Endothelial cell of umbilical vein (primary cell): Measurements from ENCODE around the gene PTPN6. TPM values are rescaled to one million over a fixed set of nuclear protein-coding genes. Genes with fewer than 3 reads are reported as not detected.

Experiments
- BruUV-seq: library from RNA; stranded (reverse); fragments of 400-500 nt; replicated peaks from 2 replicates; lab custom pipeline; 2021; lab: Mats Ljungman, UMichigan
- CTCF ChIA-PET: fragments of 300-600, 350-600 bp; sonication (Branson Sonifier 250); formaldehyde crosslinking; loops from one replicate; lab custom pipeline; 2021; ENCODE audit warnings: antibody characterized with exemption, inconsistent platforms; lab: Charles Lee
- POLR2A ChIA-PET: fragments of 300-600, 350-600 bp; sonication (Branson Sonifier 250); formaldehyde crosslinking; loops from one replicate; lab custom pipeline; 2021; ENCODE audit warnings: antibody characterized with exemption, inconsistent platforms; lab: Charles Lee
- DNase-seq: peaks from one replicate; pipeline ENCODE4 v3.0.0-alpha.2; 2011; ENCODE audit warnings: low read depth, low spot score
- FAIRE-seq: peaks from 2 replicates; lab custom pipeline; 2011; peaks lifted over from hg19 to GRCh38; lab: Jason Lieb, UNC
- H2AFZ ChIP-seq: 2 replicates; pipeline ENCODE4 v1.6.0; 2012; ENCODE audit warnings: low read depth, low read length, control low read depth, inconsistent platforms
- H3K27ac ChIP-seq: 2 replicates; pipeline ENCODE4 v1.5.1; 2011; ENCODE audit warnings: low read depth, mild to moderate bottlenecking, control low read depth, low read length, moderate library complexity; ENCODE audit not compliant: insufficient read depth
- H3K27me3 ChIP-seq, 2 experiments: 2 replicates each; pipeline versions ENCODE4 v1.6.0 to v1.6.1; 2011; ENCODE audit warnings: low read length in 2 of 2, mixed read lengths in 1 of 2; ENCODE audit not compliant: control insufficient read depth in 2 of 2, insufficient read depth in 2 of 2
- H3K36me3 ChIP-seq, 2 experiments: 2 replicates in 1 of 2; 3 replicates in 1 of 2; pipeline ENCODE4 v1.5.1; 2011; ENCODE audit warnings: low read length in 2 of 2, mild to moderate bottlenecking in 1 of 2, moderate library complexity in 1 of 2; ENCODE audit not compliant: control insufficient read depth in 2 of 2, insufficient read depth in 2 of 2; ENCODE audit errors: extremely low read depth in 1 of 2
- H3K4me1 ChIP-seq: 3 replicates; pipeline ENCODE4 v1.5.1; 2011; ENCODE audit warnings: mild to moderate bottlenecking, low read length; ENCODE audit not compliant: control insufficient read depth, insufficient read depth; ENCODE audit errors: extremely low read depth
- H3K4me2 ChIP-seq: 2 replicates; pipeline ENCODE4 v1.6.1; 2011; ENCODE audit warnings: low read length, control low read depth, mixed read lengths; ENCODE audit not compliant: insufficient read depth
- H3K4me3 ChIP-seq, 3 experiments: fragments of 200-600 bp in 1 of 3; sonication (generic), shearing (Covaris generic) in 1 of 3; replicated peaks in 1 of 3; 2 replicates each; pipeline ENCODE4 v1.5.1; 2011 to 2016; ENCODE audit warnings: control low read depth in 3 of 3, low read length in 3 of 3, mild to moderate bottlenecking in 2 of 3, inconsistent platforms in 1 of 3, low read depth in 1 of 3, moderate library complexity in 1 of 3; ENCODE audit not compliant: insufficient read depth in 1 of 3
- H3K79me2 ChIP-seq: 2 replicates; pipeline ENCODE4 v1.6.0; 2012; ENCODE audit warnings: low read length, inconsistent platforms; ENCODE audit not compliant: control insufficient read depth, insufficient read depth
- H3K9ac ChIP-seq: replicated peaks from 2 replicates; pipeline ENCODE3; 2011; ENCODE audit warnings: low read length, control low read depth; ENCODE audit not compliant: insufficient read depth; ENCODE audit errors: extremely low read depth
- H3K9me1 ChIP-seq: replicated peaks from 3 replicates; pipeline ENCODE4 v1.6.0; 2011; ENCODE audit warnings: mild to moderate bottlenecking, low read length; ENCODE audit not compliant: control insufficient read depth, insufficient read depth; ENCODE audit errors: extremely low read depth
- H3K9me3 ChIP-seq: replicated peaks from 2 replicates; pipeline ENCODE4 v1.5.1; 2012; ENCODE audit warnings: low read length, inconsistent platforms; ENCODE audit not compliant: control insufficient read depth, insufficient read depth
- H4K20me1 ChIP-seq: replicated peaks from 2 replicates; pipeline ENCODE3; 2011; ENCODE audit warnings: mild to moderate bottlenecking, low read length; ENCODE audit not compliant: control insufficient read depth, insufficient read depth; ENCODE audit errors: extremely low read depth
- EZH2 ChIP-seq: IDR thresholded peaks from 2 replicates; pipeline ENCODE4 v1.6.1; 2012; ENCODE audit warnings: borderline replicate concordance, low read depth, mild to moderate bottlenecking, moderate library complexity, low read length, inconsistent platforms; ENCODE audit not compliant: severe bottlenecking
- FOS ChIP-seq: IDR thresholded peaks from 2 replicates; pipeline ENCODE4 v1.6.1; 2011; ENCODE audit warnings: mild to moderate bottlenecking, low read length, moderate library complexity, borderline replicate concordance; ENCODE audit not compliant: insufficient read depth
- GATA2 ChIP-seq: IDR thresholded peaks from 2 replicates; pipeline ENCODE4 v1.7.0; 2011; ENCODE audit warnings: low read depth, mild to moderate bottlenecking, moderate library complexity, mixed read lengths, low read length; ENCODE audit not compliant: insufficient read length, insufficient read depth
- JUN ChIP-seq: IDR thresholded peaks from 2 replicates; pipeline ENCODE4 v1.6.1; 2011; ENCODE audit warnings: borderline replicate concordance, low read depth; ENCODE audit not compliant: insufficient read length, insufficient read depth
- MYC ChIP-seq: IDR thresholded peaks from one replicate; pipeline ENCODE4 v1.6.1; 2011; ENCODE audit warnings: mild to moderate bottlenecking, low read depth, low read length
- POLR2A ChIP-seq: IDR thresholded peaks from 2 replicates; pipeline ENCODE4 v1.6.1; 2012; ENCODE audit warnings: low read depth, mild to moderate bottlenecking, control low read depth, low read length
- POLR2AphosphoS5 ChIP-seq: IDR thresholded peaks from 2 replicates; pipeline ENCODE4 v1.6.1; 2012; ENCODE audit warnings: low read depth, mild to moderate bottlenecking, control low read depth, low read length, moderate library complexity; ENCODE audit not compliant: insufficient read depth
- dilution Hi-C: fragments of 300-500 bp; cut with MboI; formaldehyde crosslinking; loops from one replicate; pipeline ENCODE4 v1.15.0; 2019; ENCODE audit warnings: low sequenced_read_pairs; ENCODE audit not compliant: extremely low pct_ligation_motif_present
- intact Hi-C: fragments of 100-400 bp; cut with micrococcal nuclease; formaldehyde crosslinking; loops from one replicate; pipeline ENCODE4 v1.10.0; 2022
- polyA plus RNA-seq, 4 experiments: library from polyadenylated mRNA; depleted of rRNA in 3 of 4; stranded (reverse) in 3 of 4; unstranded in 1 of 4; fragments of >200 nt; gene quantifications; 2 replicates each; pipeline versions ENCODE4 v1.2.1 to v1.2.3, GENCODE V29; 2011 to 2012; ENCODE audit warnings: missing spikeins in 1 of 4
- total RNA-seq: library from RNA; stranded (reverse); gene quantifications from 2 replicates; pipeline ENCODE4 v1.2.3, GENCODE V29; 2021
- TF ChIP-seq, protein P1 (sequence below), 2 donors: IDR thresholded peaks; 1 replicate in 1 of 2; 2 replicates in 1 of 2; pipeline ENCODE4 v1.5.1; 2011; ENCODE audit warnings: low read length in 2 of 2, mild to moderate bottlenecking in 2 of 2, moderate library complexity in 2 of 2, control low read depth in 1 of 2, inconsistent platforms in 1 of 2, low read depth in 1 of 2; ENCODE audit not compliant: insufficient read depth in 1 of 2; ENCODE audit errors: extremely low read depth in 1 of 2
- TF ChIP-seq, protein P2 (sequence below): IDR thresholded peaks from 2 replicates; pipeline ENCODE4 v1.6.1; 2011; ENCODE audit not compliant: insufficient read depth, insufficient read length

PTPN6 gene
- total and polyA plus RNA-seq, 2 donors (not counting 3 experiments of a cell fraction or from before 2014, with no cell fraction given), result 0.25 to 1.6 TPM

DNA sequence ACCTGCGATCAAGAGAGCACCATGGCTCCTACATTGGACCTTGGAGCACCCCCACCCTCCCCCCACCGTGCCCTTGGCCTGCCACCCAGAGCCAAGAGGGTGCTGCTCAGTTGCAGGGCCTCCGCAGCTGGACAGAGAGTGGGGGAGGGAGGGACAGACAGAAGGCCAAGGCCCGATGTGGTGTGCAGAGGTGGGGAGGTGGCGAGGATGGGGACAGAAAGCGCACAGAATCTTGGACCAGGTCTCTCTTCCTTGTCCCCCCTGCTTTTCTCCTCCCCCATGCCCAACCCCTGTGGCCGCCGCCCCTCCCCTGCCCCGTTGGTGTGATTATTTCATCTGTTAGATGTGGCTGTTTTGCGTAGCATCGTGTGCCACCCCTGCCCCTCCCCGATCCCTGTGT is 9.4 kb upstream of the PTPN6 start:
- TF ChIP-seq MYC (no peak), EZH2 (no peak), POLR2A (no peak), FOS (no peak), POLR2AphosphoS5 (no peak), JUN (no peak), GATA2 (no peak)
- TF ChIP-seq, protein P1, sequence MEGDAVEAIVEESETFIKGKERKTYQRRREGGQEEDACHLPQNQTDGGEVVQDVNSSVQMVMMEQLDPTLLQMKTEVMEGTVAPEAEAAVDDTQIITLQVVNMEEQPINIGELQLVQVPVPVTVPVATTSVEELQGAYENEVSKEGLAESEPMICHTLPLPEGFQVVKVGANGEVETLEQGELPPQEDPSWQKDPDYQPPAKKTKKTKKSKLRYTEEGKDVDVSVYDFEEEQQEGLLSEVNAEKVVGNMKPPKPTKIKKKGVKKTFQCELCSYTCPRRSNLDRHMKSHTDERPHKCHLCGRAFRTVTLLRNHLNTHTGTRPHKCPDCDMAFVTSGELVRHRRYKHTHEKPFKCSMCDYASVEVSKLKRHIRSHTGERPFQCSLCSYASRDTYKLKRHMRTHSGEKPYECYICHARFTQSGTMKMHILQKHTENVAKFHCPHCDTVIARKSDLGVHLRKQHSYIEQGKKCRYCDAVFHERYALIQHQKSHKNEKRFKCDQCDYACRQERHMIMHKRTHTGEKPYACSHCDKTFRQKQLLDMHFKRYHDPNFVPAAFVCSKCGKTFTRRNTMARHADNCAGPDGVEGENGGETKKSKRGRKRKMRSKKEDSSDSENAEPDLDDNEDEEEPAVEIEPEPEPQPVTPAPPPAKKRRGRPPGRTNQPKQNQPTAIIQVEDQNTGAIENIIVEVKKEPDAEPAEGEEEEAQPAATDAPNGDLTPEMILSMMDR (IDR thresholded peaks at IDR 0.05; ENCODE audit: extremely low read depth in 1 of 2, insufficient read depth in 1 of 2, low read depth in 1 of 2, low read length in 2 of 2), result no peak
- TF ChIP-seq, protein P2, sequence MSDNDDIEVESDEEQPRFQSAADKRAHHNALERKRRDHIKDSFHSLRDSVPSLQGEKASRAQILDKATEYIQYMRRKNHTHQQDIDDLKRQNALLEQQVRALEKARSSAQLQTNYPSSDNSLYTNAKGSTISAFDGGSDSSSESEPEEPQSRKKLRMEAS, result no peak
- no peak overlapping the region for H3K27ac ChIP-seq
- no peaks in the 10 kb centered on the region for H3K9me1 ChIP-seq
- no peaks in the 10 kb centered on the region for H3K27me3 ChIP-seq
- no peaks in the 10 kb centered on the region for H3K79me2 ChIP-seq
- H2AFZ ChIP-seq, result no peak overlapping the region
- no peaks in the 10 kb centered on the region for H3K9me3 ChIP-seq
- intact Hi-C loops, result no loop called here
- CTCF ChIA-PET, result interaction anchor here (1.2 to 3.4 kb wide), 3 partner anchors 16 to 72 kb away, joined by 4 to 38 read pairs (median 5); partner anchors contain the start of gene SPSB2
- no peak overlapping the region for H3K9ac ChIP-seq
- H3K4me3 ChIP-seq, result no peak overlapping the region
- POLR2A ChIA-PET, result interaction anchor here (0.9 kb wide), 1 partner anchor 16 kb away, joined by 3 read pairs; no protein-coding TSS in a partner anchor
- no peaks in the 10 kb centered on the region for H4K20me1 ChIP-seq
- no peak for DNase-seq
- H3K4me2 ChIP-seq, result no peak overlapping the region
- dilution Hi-C loops, result no loop called here
- no TSS peak for BruUV-seq
- peaks cover 0 to 18% of the 10 kb centered on the region in 2 experiments for H3K36me3 ChIP-seq
- peaks cover 18% of the 10 kb centered on the region for H3K4me1 ChIP-seq
- no peak for FAIRE-seq
